HG03097 (cell line): ENCODE data around the gene MAP2K6.

ENCODE experiments used
- ATAC-seq: cut with Tn5 transposase; IDR thresholded peaks from one replicate; pipeline ENCODE4 v1.9.1; 2021; ENCODE audit not compliant: unreplicated experiment, low FRiP score

The MAP2K6 gene

GRCh38 chr17:69524854-69525253 is 110.4 kb downstream of the MAP2K6 start:
- no peak for ATAC-seq

- no peak for ATAC-seq
Observed at GRCh38 chr17:69525920-69526841, 111.7 kb downstream of the MAP2K6 start.

GRCh38 chr17:69528035-69528434 is 113.5 kb downstream of the MAP2K6 start:
- no peak for ATAC-seq

GRCh38 chr17:69533481-69534234 is 119.2 kb downstream of the MAP2K6 start:
- no peak for ATAC-seq

GRCh38 chr17:69534235-69534621 is 119.7 kb downstream of the MAP2K6 start:
- ATAC-seq, result no peak

GRCh38 chr17:69535016-69535570 is 120.6 kb downstream of the MAP2K6 start:
- ATAC-seq, result no peak

GRCh38 chr17:69538795-69539194 is 124.3 kb downstream of the MAP2K6 start:
- ATAC-seq, result no peak

- ATAC-seq, result no peak
Observed at GRCh38 chr17:69539274-69539673, 124.8 kb downstream of the MAP2K6 start.

- ATAC-seq, result no peak
Observed at GRCh38 chr17:69539781-69540319, 125.4 kb downstream of the MAP2K6 start.

- ATAC-seq, result no peak
Observed at GRCh38 chr17:69540356-69540755, 125.9 kb downstream of the MAP2K6 start.

- no peak for ATAC-seq
Observed at GRCh38 chr17:69547230-69547629, 132.7 kb downstream of the MAP2K6 start.

- no peak for ATAC-seq
Observed at GRCh38 chr17:69547947-69548346, 133.4 kb downstream of the MAP2K6 start.

GRCh38 chr17:69551212-69552010 is 136.9 kb downstream of the MAP2K6 start:
- ATAC-seq, result no peak

GRCh38 chr17:69552986-69553667 is 138.6 kb downstream of the MAP2K6 start:
- no peak for ATAC-seq

GRCh38 chr17:69555056-69555455 is 140.6 kb downstream of the MAP2K6 start:
- no peak for ATAC-seq

- no peak for ATAC-seq
Observed at GRCh38 chr17:69557339-69557738, 142.8 kb downstream of the MAP2K6 start.

GRCh38 chr17:69558796-69559195 is 144.3 kb downstream of the MAP2K6 start:
- ATAC-seq, result no peak

- ATAC-seq, result no peak
Observed at GRCh38 chr17:69560987-69561441, 146.5 kb downstream of the MAP2K6 start.

GRCh38 chr17:69561462-69561861 is 147.0 kb downstream of the MAP2K6 start:
- ATAC-seq, result no peak

GRCh38 chr17:69565447-69565846 is 150.9 kb downstream of the MAP2K6 start:
- ATAC-seq, result no peak
